Body of pancreas (tissue), 4 donors: ENCODE results near the gene MTFMT. TPM values are rescaled to one million over a fixed set of nuclear protein-coding genes. Genes with fewer than 3 reads are reported as not detected.
"Not testable (repeated sequence)": the region's sequence is repeated elsewhere in the genome, so short reads cannot be mapped to it uniquely, and the experiment has no call there.

ENCODE experiments used
- ATAC-seq: fragments of 150-250 bp; one replicate; pipeline ENCODE4 v1.9.1; 2016
- DNase-seq, 4 donors: peaks; one replicate each; pipeline ENCODE4 v3.0.0-alpha.2; 2019
- H3K27ac ChIP-seq, 4 donors: fragments of 200-600 bp; sonication (generic); 1 replicate in 3 of 4; 2 replicates in 1 of 4; pipeline versions ENCODE4 v1.5.1 to v1.6.1; 2016 to 2019; ENCODE audit warnings: mild to moderate bottlenecking in 1 of 4, mixed read lengths in 1 of 4, moderate library complexity in 1 of 4
- H3K27me3 ChIP-seq, 2 donors: fragments of 200-600 bp; sonication (generic); one replicate each; pipeline ENCODE4 v1.6.0; 2016; ENCODE audit warnings: mild to moderate bottlenecking in 1 of 2
- H3K36me3 ChIP-seq, 2 donors: fragments of 200-600 bp; sonication (generic); replicated peaks in 1 of 2; 2 replicates each; pipeline ENCODE4 v1.5.1; 2016; ENCODE audit warnings: low read depth in 2 of 2; ENCODE audit not compliant: insufficient read depth in 1 of 2
- H3K4me1 ChIP-seq: fragments of 200-600 bp; sonication (generic); one replicate; pipeline ENCODE4 v1.6.0; 2016
- H3K4me3 ChIP-seq, 2 donors: fragments of 200-600 bp; sonication (generic); 1 replicate in 1 of 2; 2 replicates in 1 of 2; pipeline ENCODE4 v1.5.1; 2016 to 2019
- H3K9me3 ChIP-seq, 3 donors: fragments of 200-600 bp; sonication (generic); 1 replicate in 2 of 3; 2 replicates in 1 of 3; pipeline ENCODE4 v1.5.1; 2016
- POLR2A ChIP-seq, 3 donors: fragments of 450-650 bp; IDR thresholded peaks; one replicate each; pipeline ENCODE4 v1.6.1; 2016; ENCODE audit warnings: antibody characterized with exemption in 3 of 3, mild to moderate bottlenecking in 2 of 3
- WGBS, 2 donors: methylation state at CpG; one replicate each; pipeline ENCODE4 v1.1.5; 2017; 5-methylcytosine and 5-hydroxymethylcytosine counted together
- intact Hi-C: fragments of 100-400 bp; cut with DNase I; formaldehyde crosslinking; loops from one replicate; pipeline ENCODE4 v1.15.1; 2023
- total RNA-seq, 2 donors: library from RNA; depleted of rRNA; stranded (reverse); fragments of >200 nt; gene quantifications; one replicate each; pipeline ENCODE4 v1.1.0, GENCODE V29; 2016
- TF ChIP-seq, protein P1 (sequence below), 7 experiments: fragments of 450-650 bp in 4 of 7; fragments of 200-600 bp in 3 of 7; sonication (generic) in 3 of 7; IDR thresholded peaks; one replicate each; pipeline ENCODE4 v1.5.1; 2016 to 2019; ENCODE audit warnings: antibody characterized with exemption in 7 of 7

MTFMT gene
- 10 to 100 TPM; 10.1 to 22.1 TPM for total RNA-seq

DNA sequence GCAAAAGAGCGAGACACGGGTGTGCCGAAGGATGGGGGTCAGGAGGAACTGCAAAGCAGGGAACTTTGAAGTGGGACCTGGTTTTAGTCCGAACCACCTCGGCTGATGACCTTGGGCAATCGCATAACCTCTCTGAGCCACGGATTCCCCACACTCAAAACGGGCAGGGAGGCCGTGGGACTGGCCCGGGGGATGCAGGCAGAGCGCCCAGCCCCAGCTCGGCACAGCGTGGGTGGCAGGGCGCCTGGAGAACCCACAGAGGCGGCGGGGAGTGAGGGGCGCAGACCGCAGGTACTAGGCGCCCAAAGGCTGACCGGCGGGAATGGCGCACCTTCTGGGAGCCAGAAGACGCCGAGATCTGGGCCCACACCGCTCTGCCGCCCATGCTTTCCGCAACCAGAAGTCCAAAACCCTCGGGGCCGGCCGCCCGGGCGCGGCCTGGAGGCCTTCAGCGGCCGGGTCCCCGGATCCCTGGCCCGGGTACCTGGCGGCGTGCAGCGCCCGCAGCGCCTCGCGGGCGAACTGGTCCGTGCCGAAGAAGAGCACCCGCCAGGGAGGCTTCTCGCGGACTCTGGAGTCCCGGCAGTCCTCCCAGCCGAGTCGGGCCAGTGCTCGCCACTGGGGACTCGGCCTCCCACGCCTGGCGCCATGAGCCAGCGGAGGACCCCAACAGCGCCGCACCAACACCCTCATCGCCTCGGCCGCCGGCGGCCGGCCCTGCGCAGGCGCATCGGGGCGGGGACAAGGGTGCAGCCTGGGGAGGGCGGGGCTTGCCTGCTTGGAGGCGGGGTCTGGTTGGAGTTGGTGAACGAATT, at the start of gene MTFMT:
Gene MTFMT (minus strand): TSS at position 719 of the 815 bp plus-strand sequence. CDS start 26 bp downstream, at position 693.
- WGBS, 2 donors = 0 to 1% methylated on average over 17 to 73 of the region's 73 CpGs
- DNase-seq = peak; percentile 91 to 96 (median 92)
- peak; percentile 60 to 86 (median 81) for TF ChIP-seq POLR2A (IDR thresholded peaks at IDR 0.05)
- TF ChIP-seq, protein P1, sequence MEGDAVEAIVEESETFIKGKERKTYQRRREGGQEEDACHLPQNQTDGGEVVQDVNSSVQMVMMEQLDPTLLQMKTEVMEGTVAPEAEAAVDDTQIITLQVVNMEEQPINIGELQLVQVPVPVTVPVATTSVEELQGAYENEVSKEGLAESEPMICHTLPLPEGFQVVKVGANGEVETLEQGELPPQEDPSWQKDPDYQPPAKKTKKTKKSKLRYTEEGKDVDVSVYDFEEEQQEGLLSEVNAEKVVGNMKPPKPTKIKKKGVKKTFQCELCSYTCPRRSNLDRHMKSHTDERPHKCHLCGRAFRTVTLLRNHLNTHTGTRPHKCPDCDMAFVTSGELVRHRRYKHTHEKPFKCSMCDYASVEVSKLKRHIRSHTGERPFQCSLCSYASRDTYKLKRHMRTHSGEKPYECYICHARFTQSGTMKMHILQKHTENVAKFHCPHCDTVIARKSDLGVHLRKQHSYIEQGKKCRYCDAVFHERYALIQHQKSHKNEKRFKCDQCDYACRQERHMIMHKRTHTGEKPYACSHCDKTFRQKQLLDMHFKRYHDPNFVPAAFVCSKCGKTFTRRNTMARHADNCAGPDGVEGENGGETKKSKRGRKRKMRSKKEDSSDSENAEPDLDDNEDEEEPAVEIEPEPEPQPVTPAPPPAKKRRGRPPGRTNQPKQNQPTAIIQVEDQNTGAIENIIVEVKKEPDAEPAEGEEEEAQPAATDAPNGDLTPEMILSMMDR (IDR thresholded peaks at IDR 0.05) = peak in 2 of 7 experiments; percentile 3 to 11
- Histone ChIP-seq H3K4me1 (peaks cover 23% of the 10 kb centered on the region), H3K4me3 (peak within 1 kb of the TSS; percentile 44 to 82), H3K36me3 (peaks cover 0 to 1% of the 10 kb centered on the region in 2 donors), H3K9me3 (no peaks in the 10 kb centered on the region), H3K27ac (peak within 1 kb of the TSS in 3 of 4 donors; percentile 27 to 72 (median 66)), H3K27me3 (no peaks in the 10 kb centered on the region)
- intact Hi-C loops = no loop called here
- ATAC-seq = peak; percentile 95

DNA sequence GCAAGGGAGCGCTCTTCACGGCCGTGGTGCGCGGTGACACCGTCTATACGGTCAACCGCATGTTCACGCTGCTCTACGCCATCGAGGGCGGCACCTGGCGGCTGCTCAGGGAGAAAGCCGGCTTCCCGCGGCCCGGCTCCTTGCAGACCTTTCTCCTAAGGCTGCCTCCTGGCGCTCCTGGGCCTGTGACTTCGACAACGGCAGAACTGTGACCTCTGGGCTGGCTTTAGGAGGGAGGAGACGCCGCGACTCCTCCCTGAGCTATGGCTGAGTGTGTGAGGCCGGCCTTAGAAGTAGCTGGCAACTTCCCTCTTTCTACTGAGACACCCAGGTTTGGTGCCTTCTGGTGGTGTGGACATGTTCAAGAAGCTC, 48.5 kb upstream of the MTFMT start:
- Histone ChIP-seq H3K27me3 (peaks cover 0 to 9% of the 10 kb centered on the region in 2 donors), H3K36me3 (no peaks in the 10 kb centered on the region), H3K9me3 (no peaks in the 10 kb centered on the region), H3K27ac (no peak overlapping the region), H3K4me3 (no peak overlapping the region), H3K4me1 (peaks cover 10% of the 10 kb centered on the region)
- ATAC-seq (peak; percentile 77), DNase-seq (peak; percentile 58 to 70 (median 63))
- WGBS, 2 donors = 12% methylated on average over 23 of the region's 24 CpGs; no CpG with 5 or more reads in 1 of the 2 donors
- intact Hi-C loops = no loop called here
- TF ChIP-seq, protein P1 (IDR thresholded peaks at IDR 0.05) = peak; percentile 19 to 55 (median 46)
- TF ChIP-seq POLR2A (IDR thresholded peaks at IDR 0.05) = no peak

GRCh38 chr15:65077291-65077980, 48.0 kb upstream of the MTFMT start:
- Histone ChIP-seq H3K27ac (no peak overlapping the region), H3K9me3 (no peaks in the 10 kb centered on the region), H3K36me3 (no peaks in the 10 kb centered on the region), H3K4me3 (no peak overlapping the region), H3K27me3 (peaks cover 0 to 9% of the 10 kb centered on the region in 2 donors), H3K4me1 (peaks cover 10% of the 10 kb centered on the region)
- 46% methylated on average over 82 of the region's 85 CpGs; no CpG with 5 or more reads in 1 of the 2 donors for WGBS, 2 donors
- DNase-seq (no peak), ATAC-seq (no peak)
- TF ChIP-seq, protein P1 (IDR thresholded peaks at IDR 0.05) = no peak
- TF ChIP-seq POLR2A (IDR thresholded peaks at IDR 0.05) = no peak
- intact Hi-C loops = no loop called here

GRCh38 chr15:65076486-65077290, 47.2 kb upstream of the MTFMT start, which contains the start of gene KBTBD13:
Gene KBTBD13, plus strand, starts transcription at chr15:65076746. Its CDS starts 70 bp downstream, at chr15:65076816.
- TF ChIP-seq POLR2A (IDR thresholded peaks at IDR 0.05) = no peak
- TF ChIP-seq, protein P1 (IDR thresholded peaks at IDR 0.05) = no peak
- no peak for ATAC-seq
- H3K9me3 ChIP-seq = no peaks in the 10 kb centered on the region
- 55 to 94% methylated on average over 7 to 71 of the region's 73 CpGs for WGBS, 2 donors
- DNase-seq = no peak
- H3K36me3 ChIP-seq = no peaks in the 10 kb centered on the region
- intact Hi-C loops = no loop called here
- no peak within 1 kb of the TSS for H3K27ac ChIP-seq
- no peak within 1 kb of the TSS for H3K4me3 ChIP-seq
- peaks cover 0 to 9% of the 10 kb centered on the region in 2 donors for H3K27me3 ChIP-seq
- peaks cover 10% of the 10 kb centered on the region for H3K4me1 ChIP-seq

GRCh38 chr15:65075607-65076395, 46.4 kb upstream of the MTFMT start:
- H3K27ac ChIP-seq, H3K4me3 ChIP-seq, H3K27me3 ChIP-seq, H3K9me3 ChIP-seq, DNase-seq, ATAC-seq, H3K36me3 ChIP-seq, intact Hi-C loops, H3K4me1 ChIP-seq: not testable (repeated sequence)
- WGBS, 2 donors = 64 to 65% methylated on average over 12 of the region's 12 CpGs

- H3K9me3 ChIP-seq, H3K27me3 ChIP-seq, H3K27ac ChIP-seq, DNase-seq, intact Hi-C loops, H3K36me3 ChIP-seq, H3K4me3 ChIP-seq, ATAC-seq, H3K4me1 ChIP-seq: not testable (repeated sequence)
- 97% methylated on average over 20 of the region's 22 CpGs; no CpG with 5 or more reads in 1 of the 2 donors for WGBS, 2 donors
Measured at GRCh38 chr15:65074946-65075345, 45.5 kb upstream of the MTFMT start.
